ENCODE data around the gene MOGAT2.

The MOGAT2 gene

GRCh38 chr11:75768909-75769771 lies 51.5 kb downstream of the MOGAT2 start:
- no peak overlapping the region for H3K27ac ChIP-seq (ENCODE audit: low read depth, low read length, poor library complexity, severe bottlenecking)

DNA sequence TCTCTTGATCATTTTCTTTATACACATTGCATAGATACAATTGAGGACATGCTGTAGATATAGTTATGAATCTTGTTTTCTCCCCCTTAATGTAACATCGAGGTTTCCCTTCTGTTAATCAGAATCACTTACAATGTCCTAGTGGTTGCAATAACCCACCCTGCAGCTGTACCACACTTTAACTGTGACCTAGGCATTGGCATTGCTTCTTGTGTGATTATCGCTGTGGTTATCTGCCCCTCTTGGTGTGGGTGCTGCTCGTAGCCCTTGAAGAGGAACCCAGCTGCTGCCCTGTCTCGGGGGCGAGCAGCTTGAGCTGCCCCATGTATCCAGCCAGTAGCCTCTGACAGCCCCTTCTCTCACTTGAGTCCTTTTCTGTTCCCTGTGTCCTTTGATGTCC lies 52.5 kb downstream of the MOGAT2 start:
- TF ChIP-seq EZH2 (IDR thresholded peaks at IDR 0.05; ENCODE audit: borderline replicate concordance, low read length) (no peak), CTCF (IDR thresholded peaks at IDR 0.05; ENCODE audit: low read length) (no peak)
- Histone ChIP-seq H3K4me2 (ENCODE audit: low read length) (peak overlapping the region; percentile 96; the same call in 1 of the 2 replicates), H3K4me1 (ENCODE audit: insufficient read depth, low read length, severe bottlenecking) (peaks cover 39% of the 10 kb centered on the region), H3K27me3 (ENCODE audit: insufficient read depth, low read length) (0 out of 2 replicates have a peak, but pooled peaks cover 6% of the 10 kb centered on the region), H3F3A (ENCODE audit: insufficient read depth, low read length) (no peaks in the 10 kb centered on the region), H3K27ac (ENCODE audit: low read depth, low read length, poor library complexity, severe bottlenecking) (no peak overlapping the region), H3K4me3 (ENCODE audit: low read depth, low read length, poor library complexity, severe bottlenecking) (no peak overlapping the region), H2AFZ (ENCODE audit: low read length) (no peak overlapping the region), H3K9ac (ENCODE audit: low read length) (no peak overlapping the region), H4K20me1 (ENCODE audit: insufficient read depth, low read length) (no peaks in the 10 kb centered on the region), H3K36me3 (ENCODE audit: insufficient read depth, low read length) (no peaks in the 10 kb centered on the region), H3K9me2 (ENCODE audit: low read depth, low read length) (no peaks in the 10 kb centered on the region), H3K9me3 (ENCODE audit: low read length) (no peaks in the 10 kb centered on the region), H3K79me2 (ENCODE audit: insufficient read depth, low read length) (no peaks in the 10 kb centered on the region)

More at GRCh38 chr11:75768909-75769771, 51.5 kb downstream of the MOGAT2 start:
- Histone ChIP-seq H3F3A (ENCODE audit: insufficient read depth, low read length) (no peaks in the 10 kb centered on the region), H3K36me3 (ENCODE audit: insufficient read depth, low read length) (no peaks in the 10 kb centered on the region), H4K20me1 (ENCODE audit: insufficient read depth, low read length) (no peaks in the 10 kb centered on the region), H3K4me3 (ENCODE audit: low read depth, low read length, poor library complexity, severe bottlenecking) (peak overlapping the region; percentile 68), H3K9me2 (ENCODE audit: low read depth, low read length) (no peaks in the 10 kb centered on the region), H3K79me2 (ENCODE audit: insufficient read depth, low read length) (no peaks in the 10 kb centered on the region), H3K27me3 (ENCODE audit: insufficient read depth, low read length) (0 out of 2 replicates have a peak, but pooled peaks cover 6% of the 10 kb centered on the region), H2AFZ (ENCODE audit: low read length) (no peak overlapping the region), H3K4me2 (ENCODE audit: low read length) (peak overlapping the region; percentile 96), H3K9ac (ENCODE audit: low read length) (peak overlapping the region; percentile 68), H3K4me1 (ENCODE audit: insufficient read depth, low read length, severe bottlenecking) (peaks cover 38% of the 10 kb centered on the region), H3K9me3 (ENCODE audit: low read length) (no peaks in the 10 kb centered on the region)
- TF ChIP-seq EZH2 (IDR thresholded peaks at IDR 0.05; ENCODE audit: borderline replicate concordance, low read length) (no peak), CTCF (IDR thresholded peaks at IDR 0.05; ENCODE audit: low read length) (no peak)

DNA sequence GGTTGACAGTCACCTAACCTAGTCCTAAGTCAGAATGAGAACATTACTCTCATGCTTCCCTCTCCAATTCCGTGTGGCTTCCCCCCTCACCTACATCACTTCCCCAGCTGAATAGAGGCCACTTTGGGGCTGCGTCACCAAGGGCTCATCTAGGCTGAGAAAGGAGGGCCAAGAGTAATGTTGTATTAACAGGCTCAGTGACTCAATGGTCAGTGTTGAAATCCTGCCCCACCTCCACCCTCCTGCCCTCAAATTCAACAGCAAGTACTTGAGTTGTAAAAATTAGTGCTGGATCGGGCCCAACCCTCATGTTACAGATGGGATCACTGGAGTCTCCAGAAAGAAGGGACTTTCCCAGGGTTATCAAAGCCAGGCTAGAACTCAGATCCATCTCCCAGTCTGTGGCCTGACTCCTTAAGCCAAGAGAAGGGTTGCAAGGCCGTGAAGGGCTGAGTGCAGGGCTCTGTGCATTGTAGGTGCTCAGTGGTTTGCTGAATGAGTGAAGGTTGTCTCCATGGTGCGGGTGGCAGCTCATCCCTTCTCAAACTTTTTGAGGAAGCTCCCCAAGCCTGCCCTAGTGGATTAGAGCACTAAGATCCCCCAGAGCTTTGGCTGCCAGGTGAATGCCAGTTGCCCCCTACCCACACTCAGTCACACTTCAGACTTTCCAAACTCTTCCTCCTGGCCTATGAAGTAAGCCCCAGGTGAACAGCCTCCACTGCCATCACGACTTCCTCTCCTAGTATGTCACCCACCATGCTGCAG lies 54.2 kb downstream of the MOGAT2 start:
- no peaks in the 10 kb centered on the region for H3K36me3 ChIP-seq (ENCODE audit: insufficient read depth, low read length)
- TF ChIP-seq EZH2 (IDR thresholded peaks at IDR 0.05; ENCODE audit: borderline replicate concordance, low read length) (no peak), CTCF (IDR thresholded peaks at IDR 0.05; ENCODE audit: low read length) (no peak)
- no peak overlapping the region for H3K9ac ChIP-seq (ENCODE audit: low read length)
- no peak overlapping the region for H3K4me2 ChIP-seq (ENCODE audit: low read length)
- H3F3A ChIP-seq (ENCODE audit: insufficient read depth, low read length): no peaks in the 10 kb centered on the region
- no peaks in the 10 kb centered on the region for H3K9me3 ChIP-seq (ENCODE audit: low read length)
- H3K9me2 ChIP-seq (ENCODE audit: low read depth, low read length): no peaks in the 10 kb centered on the region
- no peak overlapping the region for H2AFZ ChIP-seq (ENCODE audit: low read length)
- H3K4me1 ChIP-seq (ENCODE audit: insufficient read depth, low read length, severe bottlenecking): peaks cover 39% of the 10 kb centered on the region
- no peak overlapping the region for H3K4me3 ChIP-seq (ENCODE audit: low read depth, low read length, poor library complexity, severe bottlenecking)
- no peaks in the 10 kb centered on the region for H3K79me2 ChIP-seq (ENCODE audit: insufficient read depth, low read length)
- no peaks in the 10 kb centered on the region for H4K20me1 ChIP-seq (ENCODE audit: insufficient read depth, low read length)
- H3K27me3 ChIP-seq (ENCODE audit: insufficient read depth, low read length): 0 out of 2 replicates have a peak, but pooled peaks cover 6% of the 10 kb centered on the region
- H3K27ac ChIP-seq (ENCODE audit: low read depth, low read length, poor library complexity, severe bottlenecking): no peak overlapping the region
